Stomach (tissue), 9 donors: ENCODE results near the gene CHEK1. TPM values are rescaled to one million over a fixed set of nuclear protein-coding genes. Genes with fewer than 3 reads are reported as not detected.

Source experiments
- DNase-seq, 2 donors: peaks; one replicate each; pipeline versions ENCODE4 v3.0.0 to v3.0.0-alpha.2; 2013 to 2019
- H3K27ac ChIP-seq, 5 donors: fragments of 200-600 bp in 4 of 5; sonication (generic) in 4 of 5; one replicate each; pipeline ENCODE4 v1.5.1; 2013 to 2019; ENCODE audit warnings: mild to moderate bottlenecking in 1 of 5, moderate library complexity in 1 of 5
- H3K27me3 ChIP-seq, 3 donors: fragments of 200-600 bp; sonication (generic); one replicate each; pipeline ENCODE4 v1.5.1; 2017 to 2019; ENCODE audit warnings: mixed run types in 1 of 3
- H3K36me3 ChIP-seq, 4 donors: fragments of 200-600 bp; sonication (generic); 1 replicate in 3 of 4; 2 replicates in 1 of 4; pipeline ENCODE4 v1.5.1; 2016 to 2019
- H3K4me1 ChIP-seq, 4 donors: fragments of 200-600 bp; sonication (generic); one replicate each; pipeline ENCODE4 v1.5.1; 2016 to 2019
- H3K4me3 ChIP-seq, 4 donors: fragments of 200-600 bp; sonication (generic) in 3 of 4; one replicate each; pipeline ENCODE4 v1.5.1; 2016 to 2019; ENCODE audit warnings: mild to moderate bottlenecking in 1 of 4
- H3K9me3 ChIP-seq, 4 donors: fragments of 200-600 bp; sonication (generic); one replicate each; pipeline ENCODE4 v1.5.1; 2016 to 2019
- EP300 ChIP-seq: sonication (generic); formaldehyde crosslinking; IDR thresholded peaks from one replicate; pipeline ENCODE4 v1.6.1; 2017; ENCODE audit warnings: antibody characterized with exemption
- POLR2A ChIP-seq, 4 donors: fragments of 450-650 bp; IDR thresholded peaks; one replicate each; pipeline ENCODE4 v1.6.1; 2016; ENCODE audit warnings: antibody characterized with exemption in 4 of 4, control low read depth in 2 of 4, mild to moderate bottlenecking in 1 of 4, moderate library complexity in 1 of 4
- POLR2AphosphoS5 ChIP-seq, 3 donors: sonication (generic); formaldehyde crosslinking; IDR thresholded peaks; one replicate each; pipeline ENCODE4 v1.6.1; 2016; ENCODE audit warnings: antibody characterized with exemption in 3 of 3
- WGBS, 5 donors: extraction: QIAGEN DNeasy Blood & Tissue Kit in 3 of 5; methylation state at CpG; one replicate each; pipeline versions ENCODE4 v1.1.5 to v1.1.7; 2013 to 2018; 5-methylcytosine and 5-hydroxymethylcytosine counted together
- intact Hi-C: fragments of 100-400 bp; cut with DNase I; formaldehyde crosslinking; loops from one replicate; pipeline ENCODE4 v1.15.1; 2023; ENCODE audit warnings: low total_unique reads
- polyA plus RNA-seq, 3 donors: library from polyadenylated mRNA; stranded (reverse); fragments of 200-250 nt; gene quantifications; one replicate each; pipeline ENCODE4 v1.2.3, GENCODE V29; 2013
- total RNA-seq, 5 donors: library from RNA; depleted of rRNA; stranded (reverse); fragments of >200 nt; gene quantifications; one replicate each; pipeline versions ENCODE4 v1.1.0 to v1.2.3, GENCODE V29; 2014 to 2016
- TF ChIP-seq, protein P1 (sequence below), 7 experiments: fragments of 450-650 bp in 4 of 7; fragments of 200-600 bp in 3 of 7; sonication (generic) in 3 of 7; IDR thresholded peaks; one replicate each; pipeline ENCODE4 v1.5.1; 2016 to 2019; ENCODE audit warnings: antibody characterized with exemption in 7 of 7, control low read depth in 2 of 7, mild to moderate bottlenecking in 1 of 7
- donor health status: healthy with polysubstance abuse.
- donor health status: Bipolar disorder and iron deficiency.
- donor health status: healthy.

Gene CHEK1
- total and polyA plus RNA-seq, 8 donors, result 0.14 to 19.3 (median 3.4) TPM; not detected in 1

DNA sequence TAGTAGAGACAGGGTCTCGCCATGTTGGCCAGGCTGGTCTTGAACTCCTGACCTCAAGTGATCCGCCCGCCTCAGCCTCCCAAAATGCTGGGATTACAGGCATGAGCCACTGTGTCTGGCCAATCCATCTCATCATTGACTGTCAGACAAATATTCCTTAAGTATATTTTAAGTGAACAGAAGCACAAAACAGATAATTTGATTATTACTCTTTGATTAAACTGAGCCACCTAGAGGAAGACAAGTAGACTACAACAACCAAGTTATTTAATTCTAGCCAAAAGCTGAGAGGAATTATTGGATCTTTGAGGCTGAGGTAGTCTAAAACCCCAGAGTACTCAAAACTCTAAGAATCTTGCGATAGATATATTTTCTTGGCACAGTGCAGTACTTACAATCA, 54.4 kb downstream of the CHEK1 start:
- H3K27me3 ChIP-seq, result no peaks in the 10 kb centered on the region
- no peak overlapping the region for H3K4me3 ChIP-seq
- peaks cover 0 to 10% (median 7%) of the 10 kb centered on the region in 4 donors for H3K36me3 ChIP-seq
- no peak for DNase-seq
- intact Hi-C loops, result no loop called here
- H3K9me3 ChIP-seq, result no peaks in the 10 kb centered on the region
- 93 to 97% (median 95%) methylated on average over 4 of the region's 4 CpGs for whole genome bisulfite sequencing, 5 donors
- H3K27ac ChIP-seq, result no peak overlapping the region
- no peaks in the 10 kb centered on the region for H3K4me1 ChIP-seq
- no peak for TF ChIP-seq EP300
- TF ChIP-seq, protein P1, sequence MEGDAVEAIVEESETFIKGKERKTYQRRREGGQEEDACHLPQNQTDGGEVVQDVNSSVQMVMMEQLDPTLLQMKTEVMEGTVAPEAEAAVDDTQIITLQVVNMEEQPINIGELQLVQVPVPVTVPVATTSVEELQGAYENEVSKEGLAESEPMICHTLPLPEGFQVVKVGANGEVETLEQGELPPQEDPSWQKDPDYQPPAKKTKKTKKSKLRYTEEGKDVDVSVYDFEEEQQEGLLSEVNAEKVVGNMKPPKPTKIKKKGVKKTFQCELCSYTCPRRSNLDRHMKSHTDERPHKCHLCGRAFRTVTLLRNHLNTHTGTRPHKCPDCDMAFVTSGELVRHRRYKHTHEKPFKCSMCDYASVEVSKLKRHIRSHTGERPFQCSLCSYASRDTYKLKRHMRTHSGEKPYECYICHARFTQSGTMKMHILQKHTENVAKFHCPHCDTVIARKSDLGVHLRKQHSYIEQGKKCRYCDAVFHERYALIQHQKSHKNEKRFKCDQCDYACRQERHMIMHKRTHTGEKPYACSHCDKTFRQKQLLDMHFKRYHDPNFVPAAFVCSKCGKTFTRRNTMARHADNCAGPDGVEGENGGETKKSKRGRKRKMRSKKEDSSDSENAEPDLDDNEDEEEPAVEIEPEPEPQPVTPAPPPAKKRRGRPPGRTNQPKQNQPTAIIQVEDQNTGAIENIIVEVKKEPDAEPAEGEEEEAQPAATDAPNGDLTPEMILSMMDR (IDR thresholded peaks at IDR 0.05), result no peak
- TF ChIP-seq POLR2AphosphoS5 (IDR thresholded peaks at IDR 0.05), result no peak
- TF ChIP-seq POLR2A (IDR thresholded peaks at IDR 0.05), result no peak

DNA sequence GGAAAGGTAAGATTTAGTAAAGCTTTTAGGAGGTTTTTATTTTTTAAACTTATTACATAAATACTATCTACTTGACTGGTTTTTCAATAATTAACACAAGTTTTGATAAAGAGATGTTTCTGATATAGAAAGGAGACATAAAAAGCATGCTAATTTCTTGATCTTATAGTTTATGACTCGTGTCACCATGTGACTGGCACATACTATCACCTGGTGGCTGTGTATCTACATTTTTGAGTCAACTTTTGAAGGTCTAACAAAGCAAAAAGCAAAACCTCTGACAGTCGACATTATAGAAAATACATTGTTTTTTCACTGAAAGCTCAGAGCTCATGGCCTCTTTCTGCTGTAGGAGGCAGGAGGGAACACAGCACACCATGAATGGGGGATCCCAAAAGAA, 54.9 kb downstream of the CHEK1 start:
- intact Hi-C loops, result no loop called here
- Histone ChIP-seq H3K4me1 (no peaks in the 10 kb centered on the region), H3K4me3 (no peak overlapping the region), H3K36me3 (peaks cover 0 to 10% (median 7%) of the 10 kb centered on the region in 4 donors), H3K27me3 (no peaks in the 10 kb centered on the region), H3K27ac (no peak overlapping the region), H3K9me3 (no peaks in the 10 kb centered on the region)
- DNase-seq, result no peak
- TF ChIP-seq EP300 (no peak), POLR2A (IDR thresholded peaks at IDR 0.05) (no peak), POLR2AphosphoS5 (IDR thresholded peaks at IDR 0.05) (no peak)
- TF ChIP-seq, protein P1 (IDR thresholded peaks at IDR 0.05), result no peak
- 63 to 85% (median 70%) methylated on average over 2 of the region's 2 CpGs for WGBS, 5 donors

DNA sequence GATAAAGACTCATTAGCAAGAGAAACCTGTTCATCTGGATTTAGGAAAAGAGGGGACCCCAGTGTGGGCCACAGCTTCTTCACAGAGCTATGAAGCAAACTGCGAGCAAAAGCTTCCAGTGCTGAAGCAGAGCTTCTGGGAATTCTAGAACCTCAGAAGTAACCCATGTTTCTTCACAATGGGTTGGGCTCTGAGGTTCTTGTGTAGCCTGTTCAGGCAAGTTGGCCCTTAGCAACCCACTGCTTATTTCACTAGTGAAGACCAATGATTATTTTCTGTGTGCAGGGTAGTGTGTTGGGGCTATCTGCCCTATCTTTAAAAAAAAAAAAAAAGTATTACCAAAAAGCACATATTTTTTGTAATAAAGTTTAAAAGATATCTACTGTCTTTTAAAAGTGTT, 55.8 kb downstream of the CHEK1 start, which contains the start of gene ACRV1:
ACRV1 (minus strand) TSS at position 101 of the 400 bp plus-strand sequence; CDS start at position 34, 67 bp downstream.
- no peaks in the 10 kb centered on the region for H3K9me3 ChIP-seq
- peaks cover 0 to 10% (median 5%) of the 10 kb centered on the region in 4 donors for H3K36me3 ChIP-seq
- no peak for DNase-seq
- H3K27me3 ChIP-seq, result no peaks in the 10 kb centered on the region
- H3K27ac ChIP-seq, result no peak within 1 kb of the TSS
- H3K4me1 ChIP-seq, result no peaks in the 10 kb centered on the region
- TF ChIP-seq, protein P1 (IDR thresholded peaks at IDR 0.05), result no peak
- TF ChIP-seq EP300 (no peak), POLR2A (IDR thresholded peaks at IDR 0.05) (no peak), POLR2AphosphoS5 (IDR thresholded peaks at IDR 0.05) (no peak)
- WGBS, 5 donors, result 88 to 100% (median 94%) methylated on average over 1 of the region's 1 CpG
- intact Hi-C loops, result no loop called here
- no peak within 1 kb of the TSS for H3K4me3 ChIP-seq

DNA sequence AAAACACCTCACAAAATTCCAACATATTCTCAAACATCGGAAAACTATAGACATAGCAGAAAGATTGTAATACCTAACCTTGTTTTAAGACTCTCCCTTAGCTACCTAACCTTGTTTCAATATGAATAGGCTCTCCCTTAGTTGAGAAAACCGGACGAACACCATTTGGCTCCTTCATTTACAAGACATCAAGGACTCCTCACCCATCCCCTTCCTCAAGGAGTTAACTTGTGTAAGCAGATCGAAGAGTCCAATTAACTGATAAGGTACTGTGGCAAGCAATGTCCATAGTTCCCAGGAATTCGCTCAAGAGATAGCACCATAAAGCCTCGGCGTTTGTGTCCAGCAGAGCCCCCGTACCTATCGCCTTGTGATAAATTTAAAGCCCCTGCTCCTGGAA, 60.3 kb downstream of the CHEK1 start:
- intact Hi-C loops, result no loop called here
- no peak for DNase-seq
- no peaks in the 10 kb centered on the region for H3K27me3 ChIP-seq

More for the DNA sequence above, 60.3 kb downstream of the CHEK1 start:
- 33 to 43% (median 35%) methylated on average over 9 of the region's 9 CpGs for WGBS, 5 donors
- Histone ChIP-seq H3K36me3 (no peaks in the 10 kb centered on the region), H3K9me3 (no peaks in the 10 kb centered on the region), H3K4me3 (no peak overlapping the region), H3K4me1 (no peaks in the 10 kb centered on the region), H3K27ac (no peak overlapping the region)
- TF ChIP-seq POLR2A (IDR thresholded peaks at IDR 0.05), result no peak
- TF ChIP-seq, protein P1 (IDR thresholded peaks at IDR 0.05), result no peak
- no peak for TF ChIP-seq EP300
- no peak for TF ChIP-seq POLR2AphosphoS5 (IDR thresholded peaks at IDR 0.05)
